Measurements from ENCODE around the gene NHSL2. TPM values are rescaled to one million over a fixed set of nuclear protein-coding genes. Genes with fewer than 3 reads are reported as not detected.

NHSL2 gene
- polyA plus RNA-seq, 1 of the 3 experiments (the other 2 are of a cell fraction): 0.61 TPM

DNA sequence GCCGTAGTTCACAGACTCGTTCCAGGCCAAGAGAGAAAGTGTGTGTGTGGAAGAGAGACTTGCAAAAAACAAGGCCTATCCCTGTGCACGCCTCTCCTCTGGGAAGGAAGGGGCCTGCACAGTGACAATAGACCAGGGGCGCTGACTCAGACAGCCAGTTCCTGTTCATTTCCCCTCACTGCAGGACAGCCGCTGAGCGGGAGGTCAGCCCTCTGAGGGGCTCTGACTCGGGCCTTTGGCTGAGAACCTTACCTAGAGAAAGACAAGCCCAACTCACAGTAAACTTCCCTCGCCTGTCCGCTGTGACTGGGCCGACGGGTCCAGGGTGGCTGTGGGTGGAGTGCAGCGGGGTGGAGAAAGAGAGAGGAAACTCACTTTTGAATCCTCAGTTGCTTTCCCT is 169.0 kb downstream of the NHSL2 start:
- Histone ChIP-seq H3K9ac (no peak overlapping the region), H3K4me2 (no peak overlapping the region)

DNA sequence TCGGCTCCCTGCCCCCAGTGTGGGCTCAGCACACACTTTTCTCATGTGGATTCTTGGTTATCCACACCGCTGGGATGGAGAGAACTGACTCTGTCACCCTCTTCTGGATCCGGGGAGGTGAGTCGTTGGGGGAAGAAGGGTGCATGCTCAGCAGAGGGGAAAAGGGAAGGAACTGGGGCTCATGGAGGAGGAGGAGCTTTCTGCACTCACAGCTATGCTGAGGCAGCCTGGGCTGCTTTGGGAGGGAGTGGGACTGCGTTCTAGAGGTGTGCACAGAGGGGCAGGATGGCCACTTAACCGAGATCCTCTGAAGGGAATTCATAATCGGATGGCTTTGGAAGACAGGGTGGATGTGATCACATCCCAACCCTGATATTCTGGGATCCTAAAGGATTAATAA is 169.5 kb downstream of the NHSL2 start:
- Histone ChIP-seq H3K4me2 (no peak overlapping the region), H3K79me2 (ENCODE audit: insufficient read depth) (no peaks in the 10 kb centered on the region), H3K4me1 (ENCODE audit: control insufficient read depth in 1 of 2, insufficient read depth in 2 of 2, low read depth in 1 of 2, low read length in 1 of 2) (peaks cover 0 to 71% of the 10 kb centered on the region in 2 experiments; a peak in 2 of 4 replicates)

More for the DNA sequence above, 169.0 kb downstream of the NHSL2 start:
- no peaks in the 10 kb centered on the region for H4K20me1 ChIP-seq (ENCODE audit: insufficient read depth)
- peak overlapping the region in 1 of 2 experiments; percentile 95; a peak in 2 of 4 replicates for H3K27ac ChIP-seq (ENCODE audit: low read depth in 2 of 2, low read length in 1 of 2)
- no peak for DNase-seq
- H3K4me3 ChIP-seq (ENCODE audit: low read depth in 2 of 2, low read length in 1 of 2): no peak overlapping the region
- no peaks in the 10 kb centered on the region for H3F3A ChIP-seq (replicated peaks; ENCODE audit: insufficient read depth)
- POLR2A ChIA-PET: interaction anchor here (0.8 kb wide), 1 partner anchor 10 kb away, joined by 3 read pairs; no protein-coding TSS in a partner anchor
- 74% methylated on average over 12 of the region's 12 CpGs for WGBS (ENCODE audit: low lambda C conversion rate)
- no peaks in the 10 kb centered on the region for H3K36me3 ChIP-seq (replicated peaks in 1 of 2; ENCODE audit: control insufficient read depth in 1 of 2, insufficient read depth in 2 of 2, low read length in 1 of 2)
- peaks cover 5% of the 10 kb centered on the region for H3K27me3 ChIP-seq (ENCODE audit: insufficient read depth)
- TF ChIP-seq, protein P1, sequence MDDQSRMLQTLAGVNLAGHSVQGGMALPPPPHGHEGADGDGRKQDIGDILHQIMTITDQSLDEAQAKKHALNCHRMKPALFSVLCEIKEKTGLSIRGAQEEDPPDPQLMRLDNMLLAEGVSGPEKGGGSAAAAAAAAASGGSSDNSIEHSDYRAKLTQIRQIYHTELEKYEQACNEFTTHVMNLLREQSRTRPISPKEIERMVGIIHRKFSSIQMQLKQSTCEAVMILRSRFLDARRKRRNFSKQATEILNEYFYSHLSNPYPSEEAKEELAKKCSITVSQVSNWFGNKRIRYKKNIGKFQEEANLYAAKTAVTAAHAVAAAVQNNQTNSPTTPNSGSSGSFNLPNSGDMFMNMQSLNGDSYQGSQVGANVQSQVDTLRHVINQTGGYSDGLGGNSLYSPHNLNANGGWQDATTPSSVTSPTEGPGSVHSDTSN (IDR thresholded peaks at IDR 0.05): no peak
- no peak for TF ChIP-seq CHD2 (IDR thresholded peaks at IDR 0.05; ENCODE audit: low read length, partially characterized antibody)
- TF ChIP-seq YY1 (IDR thresholded peaks at IDR 0.05; ENCODE audit: low read depth): no peak
- no peak for TF ChIP-seq RXRA (IDR thresholded peaks at IDR 0.05; ENCODE audit: borderline replicate concordance, low read depth)
- no peak for TF ChIP-seq RFX5 (IDR thresholded peaks at IDR 0.05; ENCODE audit: low read length)
- TF ChIP-seq MEF2A (IDR thresholded peaks at IDR 0.05; ENCODE audit: borderline replicate concordance, low read depth): no peak
- TF ChIP-seq, protein P2, sequence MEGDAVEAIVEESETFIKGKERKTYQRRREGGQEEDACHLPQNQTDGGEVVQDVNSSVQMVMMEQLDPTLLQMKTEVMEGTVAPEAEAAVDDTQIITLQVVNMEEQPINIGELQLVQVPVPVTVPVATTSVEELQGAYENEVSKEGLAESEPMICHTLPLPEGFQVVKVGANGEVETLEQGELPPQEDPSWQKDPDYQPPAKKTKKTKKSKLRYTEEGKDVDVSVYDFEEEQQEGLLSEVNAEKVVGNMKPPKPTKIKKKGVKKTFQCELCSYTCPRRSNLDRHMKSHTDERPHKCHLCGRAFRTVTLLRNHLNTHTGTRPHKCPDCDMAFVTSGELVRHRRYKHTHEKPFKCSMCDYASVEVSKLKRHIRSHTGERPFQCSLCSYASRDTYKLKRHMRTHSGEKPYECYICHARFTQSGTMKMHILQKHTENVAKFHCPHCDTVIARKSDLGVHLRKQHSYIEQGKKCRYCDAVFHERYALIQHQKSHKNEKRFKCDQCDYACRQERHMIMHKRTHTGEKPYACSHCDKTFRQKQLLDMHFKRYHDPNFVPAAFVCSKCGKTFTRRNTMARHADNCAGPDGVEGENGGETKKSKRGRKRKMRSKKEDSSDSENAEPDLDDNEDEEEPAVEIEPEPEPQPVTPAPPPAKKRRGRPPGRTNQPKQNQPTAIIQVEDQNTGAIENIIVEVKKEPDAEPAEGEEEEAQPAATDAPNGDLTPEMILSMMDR (IDR thresholded peaks at IDR 0.05): no peak
- no peak for TF ChIP-seq RCOR1 (IDR thresholded peaks at IDR 0.05; ENCODE audit: low read length)
- no peak for TF ChIP-seq GABPA (IDR thresholded peaks at IDR 0.05; ENCODE audit: low read depth)
- no peak for TF ChIP-seq EZH2phosphoT487 (IDR thresholded peaks at IDR 0.05; ENCODE audit: borderline replicate concordance, low read depth)
- no peak for TF ChIP-seq TAF1 (IDR thresholded peaks at IDR 0.05; ENCODE audit: borderline replicate concordance, low read depth, low read length)
- TF ChIP-seq ELF1 (IDR thresholded peaks at IDR 0.05): no peak
- TF ChIP-seq NFIC (IDR thresholded peaks at IDR 0.05; ENCODE audit: borderline replicate concordance): no peak
- no peak for TF ChIP-seq POLR2AphosphoS5 (IDR thresholded peaks at IDR 0.05; ENCODE audit: low read depth, low read length)
- no peak for TF ChIP-seq NRF1 (IDR thresholded peaks at IDR 0.05; ENCODE audit: low read depth, low read length)
- CTCF ChIA-PET: interaction anchor here (1.6 to 6.0 kb wide), 2 partner anchors 47 to 61 kb away, joined by 3 to 35 read pairs; no protein-coding TSS in a partner anchor
- peaks cover 0 to 66% of the 10 kb centered on the region in 2 experiments; a peak in 2 of 4 replicates for H3K4me1 ChIP-seq (ENCODE audit: control insufficient read depth in 1 of 2, insufficient read depth in 2 of 2, low read depth in 1 of 2, low read length in 1 of 2)
- H3K9me3 ChIP-seq: no peaks in the 10 kb centered on the region
- no peak overlapping the region for H2AFZ ChIP-seq (ENCODE audit: low read depth)
- no peaks in the 10 kb centered on the region for H3K9me2 ChIP-seq
- H3K79me2 ChIP-seq (ENCODE audit: insufficient read depth): no peaks in the 10 kb centered on the region

More for the DNA sequence above, 169.5 kb downstream of the NHSL2 start:
- Histone ChIP-seq H3K27me3 (ENCODE audit: insufficient read depth) (peaks cover 5% of the 10 kb centered on the region), H3K9ac (no peak overlapping the region), H3F3A (replicated peaks; ENCODE audit: insufficient read depth) (no peaks in the 10 kb centered on the region), H3K4me3 (ENCODE audit: low read depth in 2 of 2, low read length in 1 of 2) (no peak overlapping the region), H3K9me2 (no peaks in the 10 kb centered on the region), H3K27ac (ENCODE audit: low read depth in 2 of 2, low read length in 1 of 2) (peak overlapping the region in 1 of 2 experiments; percentile 95; a peak in 2 of 4 replicates), H2AFZ (ENCODE audit: low read depth) (no peak overlapping the region), H3K36me3 (replicated peaks in 1 of 2; ENCODE audit: control insufficient read depth in 1 of 2, insufficient read depth in 2 of 2, low read length in 1 of 2) (no peaks in the 10 kb centered on the region), H4K20me1 (ENCODE audit: insufficient read depth) (no peaks in the 10 kb centered on the region), H3K9me3 (no peaks in the 10 kb centered on the region)
- 66% methylated on average over 7 of the region's 7 CpGs for WGBS (ENCODE audit: low lambda C conversion rate)
- CTCF ChIA-PET: interaction anchor here (1.9 to 6.0 kb wide), 4 partner anchors 11 to 61 kb away, joined by 10 to 35 read pairs (median 26); no protein-coding TSS in a partner anchor
- POLR2A ChIA-PET: interaction anchor here (0.8 to 2.1 kb wide), 2 partner anchors 10 to 12 kb away, joined by 3 to 7 read pairs; no protein-coding TSS in a partner anchor
- no peak for DNase-seq
- no peak for TF ChIP-seq ELF1 (IDR thresholded peaks at IDR 0.05)
- TF ChIP-seq, protein P3, sequence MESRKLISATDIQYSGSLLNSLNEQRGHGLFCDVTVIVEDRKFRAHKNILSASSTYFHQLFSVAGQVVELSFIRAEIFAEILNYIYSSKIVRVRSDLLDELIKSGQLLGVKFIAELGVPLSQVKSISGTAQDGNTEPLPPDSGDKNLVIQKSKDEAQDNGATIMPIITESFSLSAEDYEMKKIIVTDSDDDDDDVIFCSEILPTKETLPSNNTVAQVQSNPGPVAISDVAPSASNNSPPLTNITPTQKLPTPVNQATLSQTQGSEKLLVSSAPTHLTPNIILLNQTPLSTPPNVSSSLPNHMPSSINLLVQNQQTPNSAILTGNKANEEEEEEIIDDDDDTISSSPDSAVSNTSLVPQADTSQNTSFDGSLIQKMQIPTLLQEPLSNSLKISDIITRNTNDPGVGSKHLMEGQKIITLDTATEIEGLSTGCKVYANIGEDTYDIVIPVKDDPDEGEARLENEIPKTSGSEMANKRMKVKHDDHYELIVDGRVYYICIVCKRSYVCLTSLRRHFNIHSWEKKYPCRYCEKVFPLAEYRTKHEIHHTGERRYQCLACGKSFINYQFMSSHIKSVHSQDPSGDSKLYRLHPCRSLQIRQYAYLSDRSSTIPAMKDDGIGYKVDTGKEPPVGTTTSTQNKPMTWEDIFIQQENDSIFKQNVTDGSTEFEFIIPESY (IDR thresholded peaks at IDR 0.05; ENCODE audit: borderline replicate concordance, low read depth): no peak
